ENCODE data around the gene CDH24. TPM values are rescaled to one million over a fixed set of nuclear protein-coding genes. Genes with fewer than 3 reads are reported as not detected.

Gene CDH24
- total and polyA plus RNA-seq, 2 experiments from 2014 or later: 1.5 to 3.8 TPM

DNA sequence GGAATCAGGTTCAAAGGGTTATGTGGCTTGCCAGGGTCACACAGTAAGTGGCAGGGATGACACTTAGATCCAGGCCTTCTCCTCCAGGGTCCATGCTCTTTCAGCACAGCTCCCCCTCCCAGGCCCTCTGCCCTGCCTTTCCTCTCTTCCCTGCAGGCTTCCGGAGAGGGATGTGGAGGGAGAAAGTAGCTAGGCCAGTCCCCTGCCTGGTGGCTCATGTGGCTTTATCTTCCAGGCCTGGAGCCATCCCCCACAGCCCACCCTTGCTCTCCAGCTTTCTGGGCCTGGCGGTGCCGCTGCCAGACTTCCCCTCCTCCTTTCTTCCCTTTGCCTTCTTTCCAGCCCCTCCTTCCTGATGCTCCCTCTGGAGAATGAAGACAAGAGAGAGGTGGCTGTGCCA, 13.6 kb downstream of the CDH24 start:
- DNase-seq: no peak
- no peaks in the 10 kb centered on the region for H3K79me2 ChIP-seq (ENCODE audit: insufficient read depth)
- no peak overlapping the region for H3K4me2 ChIP-seq (ENCODE audit: unreplicated experiment)
- H3K4me3 ChIP-seq: no peak overlapping the region
- no peaks in the 10 kb centered on the region for H3K36me3 ChIP-seq (ENCODE audit: low read depth)
- H4K20me1 ChIP-seq (ENCODE audit: insufficient read depth): no peaks in the 10 kb centered on the region
- H2AFZ ChIP-seq: no peak overlapping the region
- no peaks in the 10 kb centered on the region for H3K9me2 ChIP-seq (ENCODE audit: insufficient read depth)
- H3K9me3 ChIP-seq (ENCODE audit: low read depth): no peaks in the 10 kb centered on the region
- in situ Hi-C loops (cut with MboI): no loop called here
- no peaks in the 10 kb centered on the region for H3F3A ChIP-seq (ENCODE audit: insufficient read depth)
- no peaks in the 10 kb centered on the region for H3K27me3 ChIP-seq (replicated peaks; ENCODE audit: insufficient read depth)
- H3K27ac ChIP-seq: no peak overlapping the region
- no peak overlapping the region for H3K9ac ChIP-seq
- no peaks in the 10 kb centered on the region for H3K4me1 ChIP-seq (ENCODE audit: insufficient read depth)
- 93 to 96% methylated on average over 3 of the region's 3 CpGs for WGBS, 2 experiments (ENCODE audit: low coverage in 1 of 2, low lambda C conversion rate in 2 of 2, missing lambda C conversion rate in 2 of 2)
- no peak for TF ChIP-seq EZH2 (IDR thresholded peaks at IDR 0.05; ENCODE audit: insufficient read depth, poor library complexity, severe bottlenecking)

DNA sequence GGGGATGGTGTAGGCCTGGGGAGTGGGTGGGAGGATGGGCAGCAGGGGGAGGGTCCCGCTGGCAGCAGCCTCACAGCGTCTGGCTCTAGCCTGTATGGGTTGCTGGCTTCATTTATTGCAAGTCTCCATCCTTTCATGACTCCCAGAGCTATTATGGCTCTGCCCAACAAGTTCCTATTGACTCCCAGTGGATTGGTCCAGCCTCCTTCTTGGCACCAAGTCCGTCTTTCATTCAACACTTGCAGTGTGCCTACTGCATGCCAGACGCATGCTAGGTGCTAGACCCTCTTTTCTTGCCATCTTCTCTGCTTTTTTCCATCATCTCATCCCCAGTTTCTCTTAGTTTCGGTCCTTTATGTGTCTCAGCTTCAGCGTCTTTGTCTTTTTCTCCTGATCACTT, 14.2 kb downstream of the CDH24 start:
- Histone ChIP-seq H3K4me3 (no peak overlapping the region), H3K4me1 (ENCODE audit: insufficient read depth) (no peaks in the 10 kb centered on the region), H3K27ac (no peak overlapping the region), H3K36me3 (ENCODE audit: low read depth) (no peaks in the 10 kb centered on the region), H3K79me2 (ENCODE audit: insufficient read depth) (no peaks in the 10 kb centered on the region), H2AFZ (no peak overlapping the region), H4K20me1 (ENCODE audit: insufficient read depth) (no peaks in the 10 kb centered on the region), H3K9ac (no peak overlapping the region), H3F3A (ENCODE audit: insufficient read depth) (no peaks in the 10 kb centered on the region), H3K4me2 (ENCODE audit: unreplicated experiment) (no peak overlapping the region), H3K9me3 (ENCODE audit: low read depth) (no peaks in the 10 kb centered on the region), H3K9me2 (ENCODE audit: insufficient read depth) (no peaks in the 10 kb centered on the region), H3K27me3 (replicated peaks; ENCODE audit: insufficient read depth) (no peaks in the 10 kb centered on the region)
- WGBS, 2 experiments (ENCODE audit: low coverage in 1 of 2, low lambda C conversion rate in 2 of 2, missing lambda C conversion rate in 2 of 2): 80 to 82% methylated on average over 6 of the region's 6 CpGs
- no peak for DNase-seq
- TF ChIP-seq EZH2phosphoT487 (IDR thresholded peaks at IDR 0.05; ENCODE audit: insufficient read depth, low read depth): no peak
- no peak for TF ChIP-seq EZH2 (IDR thresholded peaks at IDR 0.05; ENCODE audit: insufficient read depth, poor library complexity, severe bottlenecking)
- in situ Hi-C loops (cut with MboI): no loop called here

DNA sequence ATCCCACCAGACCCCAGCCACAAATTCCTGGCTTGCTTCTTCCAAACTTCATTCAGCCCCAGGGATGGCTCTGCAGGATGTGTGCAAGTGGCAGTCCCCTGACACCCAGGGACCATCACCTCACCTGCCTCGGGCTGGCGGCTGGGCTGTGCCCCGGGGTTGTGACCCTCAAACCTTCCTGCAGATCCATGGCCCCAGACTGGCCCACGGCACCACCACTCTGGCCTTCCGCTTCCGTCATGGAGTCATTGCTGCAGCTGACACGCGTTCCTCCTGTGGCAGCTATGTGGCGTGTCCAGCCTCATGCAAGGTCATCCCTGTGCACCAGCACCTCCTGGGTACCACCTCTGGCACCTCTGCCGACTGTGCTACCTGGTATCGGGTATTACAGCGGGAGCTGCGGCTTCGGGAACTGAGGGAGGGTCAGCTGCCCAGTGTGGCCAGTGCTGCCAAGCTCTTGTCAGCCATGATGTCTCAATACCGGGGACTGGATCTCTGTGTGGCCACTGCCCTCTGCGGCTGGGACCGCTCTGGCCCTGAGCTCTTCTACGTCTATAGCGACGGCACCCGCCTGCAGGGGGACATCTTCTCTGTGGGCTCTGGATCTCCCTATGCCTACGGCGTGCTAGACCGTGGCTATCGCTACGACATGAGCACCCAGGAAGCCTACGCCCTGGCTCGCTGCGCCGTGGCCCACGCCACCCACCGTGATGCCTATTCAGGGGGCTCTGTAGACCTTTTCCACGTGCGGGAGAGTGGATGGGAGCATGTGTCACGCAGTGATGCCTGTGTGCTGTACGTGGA, 15.0 kb downstream of the CDH24 start, which contains the start of gene PSMB11:
TSS of gene PSMB11 (plus strand) at position 51 of the 804 bp plus-strand sequence. CDS start at position 65, 14 bp downstream.
- DNase-seq: no peak
- TF ChIP-seq EZH2phosphoT487 (IDR thresholded peaks at IDR 0.05; ENCODE audit: insufficient read depth, low read depth) (no peak), EZH2 (IDR thresholded peaks at IDR 0.05; ENCODE audit: insufficient read depth, poor library complexity, severe bottlenecking) (no peak)
- Histone ChIP-seq H3K4me3 (no peak within 1 kb of the TSS), H3K4me2 (ENCODE audit: unreplicated experiment) (no peak within 1 kb of the TSS), H2AFZ (no peak within 1 kb of the TSS), H3F3A (ENCODE audit: insufficient read depth) (no peaks in the 10 kb centered on the region), H3K4me1 (ENCODE audit: insufficient read depth) (no peaks in the 10 kb centered on the region), H4K20me1 (ENCODE audit: insufficient read depth) (no peaks in the 10 kb centered on the region), H3K79me2 (ENCODE audit: insufficient read depth) (no peaks in the 10 kb centered on the region), H3K9me3 (ENCODE audit: low read depth) (no peaks in the 10 kb centered on the region), H3K9me2 (ENCODE audit: insufficient read depth) (no peaks in the 10 kb centered on the region), H3K9ac (no peak within 1 kb of the TSS), H3K36me3 (ENCODE audit: low read depth) (no peaks in the 10 kb centered on the region), H3K27me3 (replicated peaks; ENCODE audit: insufficient read depth) (no peaks in the 10 kb centered on the region), H3K27ac (no peak within 1 kb of the TSS)
- in situ Hi-C loops (cut with MboI): no loop called here
- 91 to 93% methylated on average over 36 of the region's 36 CpGs for WGBS, 2 experiments (ENCODE audit: low coverage in 1 of 2, low lambda C conversion rate in 2 of 2, missing lambda C conversion rate in 2 of 2)

DNA sequence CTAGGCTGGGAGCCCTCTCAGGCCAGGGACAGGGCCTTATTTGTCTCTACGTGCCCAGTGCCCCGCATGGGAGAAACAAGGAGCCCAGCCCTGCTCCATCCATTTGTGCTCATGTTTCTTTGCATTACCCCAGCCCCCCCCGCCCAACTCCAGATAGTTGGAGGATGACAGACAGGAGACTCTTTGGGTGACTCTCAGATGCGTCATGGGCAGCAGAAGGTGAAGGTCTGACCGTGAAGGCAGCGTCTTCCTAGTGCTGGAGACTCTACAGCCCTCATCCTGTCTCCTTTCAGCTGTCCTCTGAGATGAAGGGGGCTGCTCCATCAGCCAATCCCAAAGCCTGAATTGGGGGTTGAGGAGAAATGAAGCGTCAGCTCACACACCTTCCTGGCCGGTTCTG, 15.6 kb downstream of the CDH24 start:
- TF ChIP-seq EZH2phosphoT487 (IDR thresholded peaks at IDR 0.05; ENCODE audit: insufficient read depth, low read depth) (no peak), EZH2 (IDR thresholded peaks at IDR 0.05; ENCODE audit: insufficient read depth, poor library complexity, severe bottlenecking) (no peak)
- no peaks in the 10 kb centered on the region for H3K9me3 ChIP-seq (ENCODE audit: low read depth)
- H3K36me3 ChIP-seq (ENCODE audit: low read depth): no peaks in the 10 kb centered on the region
- H3K4me1 ChIP-seq (ENCODE audit: insufficient read depth): no peaks in the 10 kb centered on the region
- H3K27me3 ChIP-seq (replicated peaks; ENCODE audit: insufficient read depth): no peaks in the 10 kb centered on the region
- no peaks in the 10 kb centered on the region for H3K9me2 ChIP-seq (ENCODE audit: insufficient read depth)
- H4K20me1 ChIP-seq (ENCODE audit: insufficient read depth): no peaks in the 10 kb centered on the region
- no peaks in the 10 kb centered on the region for H3K79me2 ChIP-seq (ENCODE audit: insufficient read depth)
- in situ Hi-C loops (cut with MboI): no loop called here
- no peaks in the 10 kb centered on the region for H3F3A ChIP-seq (ENCODE audit: insufficient read depth)
- no peak overlapping the region for H3K4me3 ChIP-seq
- no peak overlapping the region for H3K4me2 ChIP-seq (ENCODE audit: unreplicated experiment)
- H3K27ac ChIP-seq: no peak overlapping the region
- H3K9ac ChIP-seq: no peak overlapping the region
- no peak overlapping the region for H2AFZ ChIP-seq
- DNase-seq: peak; percentile 67
- WGBS, 2 experiments (ENCODE audit: low coverage in 1 of 2, low lambda C conversion rate in 2 of 2, missing lambda C conversion rate in 2 of 2): 36 to 58% methylated on average over 8 of the region's 8 CpGs

All from GM23248 (cell line).